Activated CD4-positive, alpha-beta T cell treated with anti-CD3 and anti-CD28 coated beads, Interleukin-2, amount 10 ng/mL, durations not matched to agents 24 days and 14 days (primary cell): ENCODE measurements around the gene PRR19. TPM values are rescaled to one million over a fixed set of nuclear protein-coding genes. Genes with fewer than 3 reads are reported as not detected.
A peak's percentile ranks its signal among the peaks of the same experiment; 100 is the strongest.

Experiments used
- DNase-seq: peaks from one replicate; pipeline ENCODE4 v3.0.0; 2022
- H3K27ac Mint-ChIP-seq: one replicate; pipeline ENCODE4 v1.8.0; 2022; ENCODE audit warnings: mild to moderate bottlenecking, mixed read lengths
- H3K27me3 Mint-ChIP-seq: one replicate; pipeline ENCODE4 v1.8.0; 2022; ENCODE audit warnings: mixed read lengths
- H3K36me3 Mint-ChIP-seq: one replicate; pipeline ENCODE4 v1.8.0; 2022; ENCODE audit warnings: low read depth, mild to moderate bottlenecking, mixed read lengths
- H3K4me1 Mint-ChIP-seq: one replicate; pipeline ENCODE4 v1.8.0; 2021; ENCODE audit warnings: mixed read lengths
- H3K4me3 Mint-ChIP-seq: one replicate; pipeline ENCODE4 v1.8.0; 2022; ENCODE audit warnings: mild to moderate bottlenecking, moderate library complexity, mixed read lengths
- H3K9me3 Mint-ChIP-seq: one replicate; pipeline ENCODE4 v1.8.0; 2021; ENCODE audit warnings: mixed read lengths
- intact Hi-C: fragments of 100-400 bp; cut with micrococcal nuclease; formaldehyde crosslinking; loops from one replicate; pipeline ENCODE4 v1.15.1; 2023
- total RNA-seq: library from RNA; stranded (reverse); gene quantifications from 2 replicates; pipeline ENCODE4 v1.2.3, GENCODE V29; 2022

PRR19 gene
- total RNA-seq, 1 donor from 2014 or later, result 1.6 TPM

DNA sequence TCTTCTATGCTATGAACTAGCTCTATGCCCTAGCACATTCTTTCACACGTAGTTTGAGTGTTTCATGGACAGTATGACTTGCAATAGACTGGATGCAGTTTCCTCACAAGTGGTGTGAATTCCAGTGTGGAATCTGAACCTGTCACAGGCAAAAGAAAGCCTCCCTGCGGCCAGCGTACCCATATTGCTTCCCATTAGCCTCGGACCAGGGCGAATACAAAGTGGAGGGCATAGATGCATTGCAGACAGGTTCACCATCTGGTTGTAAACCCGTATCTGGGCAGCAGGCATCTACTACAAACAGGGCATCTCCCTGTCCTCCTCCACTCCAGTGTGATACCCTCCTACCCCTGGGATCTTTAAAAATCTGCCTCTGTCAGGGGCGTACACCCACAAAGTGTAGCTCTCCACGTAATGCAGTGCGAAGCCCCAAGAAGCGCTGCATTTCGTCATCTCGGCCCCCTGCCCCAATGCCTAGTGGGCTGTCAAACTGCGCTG, 34.2 kb upstream of the PRR19 start:
- no peak overlapping the region for H3K4me3 Mint-ChIP-seq
- H3K27me3 Mint-ChIP-seq, result no peaks in the 10 kb centered on the region
- intact Hi-C loops, result loop anchor here (1.0 kb wide), 3 partner anchors 12 to 50 kb away; partner anchors contain the start of genes DEDD2, ERF and GSK3A
- peaks cover 5% of the 10 kb centered on the region for H3K36me3 Mint-ChIP-seq
- no peaks in the 10 kb centered on the region for H3K9me3 Mint-ChIP-seq
- no peak for DNase-seq
- no peak overlapping the region for H3K27ac Mint-ChIP-seq
- peaks cover 30% of the 10 kb centered on the region for H3K4me1 Mint-ChIP-seq

DNA sequence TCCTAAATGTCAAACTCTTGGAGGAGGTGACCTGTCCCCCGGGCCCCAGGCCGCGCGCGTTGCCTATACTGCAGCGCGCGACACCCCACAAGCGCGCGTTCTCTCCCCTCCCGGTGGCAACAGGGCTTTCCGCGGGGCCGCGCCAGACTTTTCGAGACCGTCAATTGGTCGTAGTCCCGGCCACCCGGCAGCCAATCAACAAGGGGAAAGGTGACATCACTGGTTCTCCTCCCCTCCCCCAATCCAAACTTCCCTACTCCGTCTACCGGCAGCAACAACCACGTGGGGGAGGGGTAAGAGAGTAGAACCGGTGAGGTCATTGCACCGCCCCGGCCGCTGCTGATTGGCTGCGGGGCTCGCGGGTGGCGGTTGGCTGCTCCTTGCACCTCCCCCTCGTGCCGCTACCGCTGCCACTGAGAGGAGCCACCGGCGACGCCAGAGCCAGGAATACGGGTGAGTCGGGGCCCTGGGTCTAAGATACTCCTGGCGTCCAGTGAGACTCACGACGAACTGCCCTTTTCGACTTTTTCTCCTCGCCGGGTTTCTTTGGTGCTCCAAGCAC, 33.7 kb upstream of the PRR19 start:
- H3K4me1 Mint-ChIP-seq, result peaks cover 30% of the 10 kb centered on the region
- H3K4me3 Mint-ChIP-seq, result no peak overlapping the region
- H3K27me3 Mint-ChIP-seq, result no peaks in the 10 kb centered on the region

DNA sequence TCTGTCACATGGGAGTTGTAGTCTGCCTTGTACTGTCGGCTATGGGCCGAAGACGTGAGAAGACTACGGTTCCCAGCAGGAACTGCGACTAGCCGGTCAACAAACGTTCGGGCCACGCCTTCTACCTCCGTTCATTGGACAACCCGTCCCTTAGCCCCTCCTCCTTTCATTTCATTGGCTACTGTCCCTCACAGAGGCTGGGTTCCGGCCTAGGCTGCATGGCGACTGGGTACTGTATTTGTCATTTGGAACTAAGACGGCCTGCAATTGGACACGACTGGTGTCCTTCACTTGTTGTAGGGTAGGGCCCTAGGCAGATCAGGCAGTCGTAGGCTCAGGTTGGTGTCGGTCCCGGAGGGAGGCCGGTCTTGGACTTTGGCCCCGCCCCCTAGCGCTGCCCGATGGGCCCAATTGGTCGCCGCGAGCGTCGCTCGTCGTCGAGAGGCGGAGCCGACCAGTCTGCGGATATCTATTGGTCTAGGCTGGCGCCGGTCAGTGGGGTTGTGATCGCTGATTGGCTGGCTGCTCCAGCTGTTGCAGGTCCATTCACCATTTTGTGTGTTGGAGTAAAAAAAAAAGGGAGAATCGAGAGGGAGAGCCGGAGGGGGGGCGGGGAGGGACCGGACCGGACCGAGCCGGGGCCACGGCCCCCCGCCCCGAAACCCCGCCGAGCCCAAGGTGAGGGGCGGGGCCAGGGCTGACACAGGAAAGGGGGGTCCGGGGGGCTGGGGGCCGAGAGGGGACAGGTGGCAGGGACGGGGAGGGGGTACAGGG, 33.0 kb upstream of the PRR19 start, which contains the start of gene CIC:
CIC (plus strand) TSS at position 549 of the 774 bp plus-strand sequence. CDS start 2,532 bp downstream, outside the sequence.
- peak; percentile 100 for DNase-seq
- Mint-ChIP-seq H3K36me3 (peaks cover 13% of the 10 kb centered on the region), H3K4me1 (peaks cover 30% of the 10 kb centered on the region), H3K9me3 (no peaks in the 10 kb centered on the region), H3K27me3 (no peaks in the 10 kb centered on the region), H3K27ac (peak within 1 kb of the TSS; percentile 99), H3K4me3 (no peak within 1 kb of the TSS)
- intact Hi-C loops, result loop anchor here (1.0 kb wide), 3 partner anchors 14 to 52 kb away; partner anchors contain the start of genes DEDD2, ERF and GSK3A

More for the DNA sequence above, 33.7 kb upstream of the PRR19 start:
- intact Hi-C loops, result loop anchor here (1.0 kb wide), 3 partner anchors 13 to 51 kb away; partner anchors contain the start of genes DEDD2, ERF and GSK3A
- Mint-ChIP-seq H3K27ac (no peak overlapping the region), H3K36me3 (peaks cover 6% of the 10 kb centered on the region), H3K9me3 (no peaks in the 10 kb centered on the region)
- peak; percentile 100 for DNase-seq

DNA sequence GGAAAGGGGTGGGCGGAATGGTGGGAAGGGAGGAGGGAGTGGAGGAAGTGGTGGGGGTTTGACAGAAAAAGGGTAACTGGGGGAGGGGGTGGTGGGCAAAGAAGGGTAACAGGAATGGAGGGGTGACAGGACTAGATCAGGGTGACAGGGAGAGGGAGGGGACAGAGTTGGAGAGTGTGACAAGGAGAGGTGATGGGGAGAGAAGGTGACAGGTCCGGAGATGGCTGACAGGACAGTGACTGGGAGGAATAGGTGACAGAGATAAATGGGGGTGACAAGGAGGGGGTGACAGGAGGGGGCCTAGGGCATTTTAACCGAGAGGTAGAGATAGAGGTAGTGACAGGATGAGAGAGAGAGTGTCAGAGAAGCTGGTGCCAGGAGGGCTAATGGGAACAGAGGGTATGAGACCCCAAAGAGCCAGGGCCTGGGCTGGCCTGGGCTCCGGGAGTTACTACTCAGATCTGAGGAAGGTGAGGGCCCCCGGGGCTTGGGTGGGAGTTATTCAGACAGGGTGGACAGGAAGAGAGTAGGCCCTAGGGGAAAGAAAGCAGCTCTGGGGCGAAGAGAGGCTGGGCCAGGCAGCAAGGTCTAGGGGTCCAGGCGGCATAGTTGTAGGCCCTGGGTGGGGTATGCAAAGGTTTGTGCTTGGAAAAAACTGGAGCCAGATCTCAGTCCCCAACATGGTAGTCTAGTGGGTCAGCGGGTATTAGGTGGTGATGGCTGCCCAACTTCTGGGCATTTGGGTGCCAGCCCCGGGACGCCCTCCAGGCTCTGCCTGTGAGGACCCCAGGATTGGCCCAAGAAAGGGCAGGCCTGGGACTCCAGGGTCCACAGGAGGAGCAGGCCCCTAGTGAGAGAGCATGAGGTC, 32.2 kb upstream of the PRR19 start:
- Mint-ChIP-seq H3K4me1 (peaks cover 32% of the 10 kb centered on the region), H3K27me3 (no peaks in the 10 kb centered on the region), H3K36me3 (peaks cover 19% of the 10 kb centered on the region), H3K27ac (peak overlapping the region; percentile 99), H3K9me3 (no peaks in the 10 kb centered on the region), H3K4me3 (no peak overlapping the region)
- DNase-seq, result peak; percentile 74
- intact Hi-C loops, result loop anchor here (1.0 kb wide), 1 partner anchor 11 kb away; no protein-coding TSS in a partner anchor

DNA sequence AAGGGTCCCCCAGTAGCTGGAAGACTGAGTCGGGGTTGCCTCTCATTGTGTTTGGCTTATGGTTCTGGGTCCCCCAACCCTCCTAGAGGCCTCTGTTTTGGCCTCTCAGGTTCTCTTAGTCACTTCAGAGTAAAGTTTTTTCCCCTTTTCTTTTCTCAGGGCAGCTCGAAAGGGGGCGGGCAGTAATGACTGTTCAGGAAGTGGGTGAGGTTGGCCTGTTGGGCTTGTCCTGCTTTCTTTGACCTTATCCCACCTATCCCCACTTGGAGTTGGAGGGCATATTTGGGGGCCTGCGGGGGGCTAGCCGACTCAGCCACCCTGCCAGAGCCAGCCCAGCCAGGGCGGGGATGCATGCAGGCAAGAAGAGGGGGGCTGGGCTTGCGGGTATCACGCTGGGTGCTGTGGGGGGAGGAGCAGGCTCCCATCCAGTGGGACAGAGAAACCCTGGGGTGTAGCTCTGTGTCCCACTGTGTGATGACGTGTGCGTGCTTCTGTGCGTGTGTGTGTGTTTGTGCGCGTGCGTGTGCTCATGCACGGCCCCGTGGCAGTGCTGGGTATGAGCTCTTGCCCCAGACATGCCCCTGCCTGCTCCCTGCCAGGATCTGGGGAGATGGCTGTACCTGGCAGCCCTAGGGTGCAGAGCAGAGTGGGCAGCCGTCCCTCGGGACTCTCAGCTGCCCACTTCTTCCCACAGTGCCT, 31.4 kb upstream of the PRR19 start:
- Mint-ChIP-seq H3K4me3 (no peak overlapping the region), H3K4me1 (peaks cover 39% of the 10 kb centered on the region), H3K36me3 (peaks cover 25% of the 10 kb centered on the region), H3K9me3 (no peaks in the 10 kb centered on the region), H3K27me3 (no peaks in the 10 kb centered on the region), H3K27ac (peak overlapping the region; percentile 99)
- intact Hi-C loops, result loop anchor here (1.0 kb wide), 1 partner anchor 10 kb away; no protein-coding TSS in a partner anchor
- peak; percentile 90 for DNase-seq

DNA sequence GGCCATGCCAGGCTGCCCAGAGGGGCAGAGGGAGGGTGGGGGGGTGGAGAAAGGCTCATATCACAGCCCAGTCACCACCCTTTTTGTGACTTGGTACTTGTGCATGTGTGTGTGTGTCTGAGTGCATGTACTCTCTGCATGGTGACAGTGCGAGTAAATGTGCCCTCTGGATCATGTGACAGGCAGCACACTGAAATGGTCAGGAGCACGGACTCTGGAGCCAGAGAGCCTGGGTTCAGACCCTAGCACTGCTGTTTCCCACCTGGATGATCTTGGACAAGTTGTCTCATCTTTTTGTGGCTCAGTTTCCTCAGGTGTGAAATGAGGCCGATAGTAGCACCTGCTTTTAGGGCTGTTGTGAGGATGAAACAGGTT, 30.9 kb upstream of the PRR19 start:
- intact Hi-C loops, result no loop called here
- Mint-ChIP-seq H3K4me1 (peaks cover 43% of the 10 kb centered on the region), H3K27ac (peak overlapping the region; percentile 99), H3K9me3 (no peaks in the 10 kb centered on the region), H3K4me3 (no peak overlapping the region), H3K27me3 (no peaks in the 10 kb centered on the region), H3K36me3 (peaks cover 27% of the 10 kb centered on the region)
- no peak for DNase-seq

DNA sequence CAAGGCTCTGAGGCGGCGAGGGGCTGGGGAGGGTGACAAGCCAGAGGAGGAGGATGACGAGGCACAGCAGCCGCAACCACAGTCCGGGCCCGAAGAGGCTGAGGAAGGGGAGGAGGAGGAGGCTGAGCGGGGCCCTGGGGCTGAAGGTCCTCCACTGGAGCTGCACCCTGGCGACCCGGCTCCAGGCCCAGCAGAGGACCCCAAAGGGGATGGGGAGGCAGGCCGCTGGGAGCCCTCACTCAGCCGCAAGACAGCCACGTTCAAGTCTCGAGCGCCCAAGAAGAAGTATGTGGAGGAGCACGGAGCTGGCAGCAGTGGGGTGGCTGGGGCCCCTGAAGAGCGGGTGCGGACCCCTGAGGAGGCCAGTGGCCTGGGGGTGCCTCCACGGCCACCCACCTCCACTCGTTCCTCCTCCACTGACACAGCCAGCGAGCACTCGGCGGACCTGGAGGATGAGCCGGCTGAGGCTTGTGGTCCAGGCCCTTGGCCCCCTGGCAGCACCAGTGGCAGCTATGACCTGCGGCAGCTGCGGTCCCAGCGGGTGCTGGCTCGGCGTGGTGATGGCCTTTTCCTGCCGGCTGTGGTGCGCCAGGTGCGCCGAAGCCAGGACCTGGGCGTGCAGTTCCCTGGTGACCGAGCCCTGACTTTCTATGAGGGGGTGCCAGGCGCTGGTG, 29.9 kb upstream of the PRR19 start:
- no peak for DNase-seq
- Mint-ChIP-seq H3K27me3 (no peaks in the 10 kb centered on the region), H3K4me1 (peaks cover 50% of the 10 kb centered on the region), H3K9me3 (no peaks in the 10 kb centered on the region), H3K27ac (peak overlapping the region; percentile 99), H3K4me3 (no peak overlapping the region), H3K36me3 (peaks cover 31% of the 10 kb centered on the region)
- intact Hi-C loops, result no loop called here

DNA sequence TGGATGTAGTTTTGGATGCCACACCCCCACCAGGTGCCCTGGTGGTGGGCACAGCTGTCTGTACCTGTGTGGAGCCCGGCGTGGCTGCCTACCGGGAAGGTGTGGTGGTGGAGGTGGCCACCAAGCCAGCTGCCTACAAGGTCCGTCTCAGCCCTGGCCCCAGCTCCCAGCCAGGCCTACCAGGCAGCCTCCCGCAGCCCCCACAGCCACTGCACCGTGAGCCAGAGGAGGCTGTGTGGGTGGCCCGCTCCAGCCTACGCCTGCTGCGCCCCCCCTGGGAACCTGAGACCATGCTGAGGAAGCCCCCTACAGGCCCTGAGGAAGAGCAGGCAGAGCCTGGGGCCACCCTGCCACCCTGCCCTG, 29.4 kb upstream of the PRR19 start:
- Mint-ChIP-seq H3K4me1 (peaks cover 49% of the 10 kb centered on the region), H3K36me3 (peaks cover 33% of the 10 kb centered on the region), H3K27me3 (no peaks in the 10 kb centered on the region), H3K4me3 (no peak overlapping the region), H3K27ac (no peak overlapping the region), H3K9me3 (no peaks in the 10 kb centered on the region)
- intact Hi-C loops, result no loop called here
- no peak for DNase-seq

DNA sequence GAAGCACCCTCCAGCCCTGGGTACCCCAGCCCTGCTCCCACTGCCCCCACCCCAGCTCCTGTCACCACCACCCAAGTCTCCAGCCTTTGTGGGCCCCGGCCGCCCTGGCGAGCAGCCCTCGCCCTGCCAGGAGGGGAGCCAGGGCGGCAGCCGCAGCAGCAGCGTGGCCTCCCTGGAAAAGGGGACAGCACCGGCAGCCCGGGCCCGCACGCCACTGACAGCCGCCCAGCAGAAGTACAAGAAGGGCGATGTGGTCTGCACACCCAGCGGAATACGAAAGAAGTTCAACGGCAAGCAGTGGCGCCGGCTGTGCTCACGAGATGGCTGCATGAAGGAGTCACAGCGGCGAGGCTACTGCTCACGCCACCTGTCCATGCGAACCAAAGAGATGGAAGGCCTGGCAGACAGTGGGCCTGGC, 28.9 kb upstream of the PRR19 start:
- Mint-ChIP-seq H3K27ac (no peak overlapping the region), H3K27me3 (no peaks in the 10 kb centered on the region), H3K36me3 (peaks cover 33% of the 10 kb centered on the region), H3K4me3 (no peak overlapping the region), H3K9me3 (no peaks in the 10 kb centered on the region), H3K4me1 (peaks cover 44% of the 10 kb centered on the region)
- intact Hi-C loops, result no loop called here
- DNase-seq, result no peak

DNA sequence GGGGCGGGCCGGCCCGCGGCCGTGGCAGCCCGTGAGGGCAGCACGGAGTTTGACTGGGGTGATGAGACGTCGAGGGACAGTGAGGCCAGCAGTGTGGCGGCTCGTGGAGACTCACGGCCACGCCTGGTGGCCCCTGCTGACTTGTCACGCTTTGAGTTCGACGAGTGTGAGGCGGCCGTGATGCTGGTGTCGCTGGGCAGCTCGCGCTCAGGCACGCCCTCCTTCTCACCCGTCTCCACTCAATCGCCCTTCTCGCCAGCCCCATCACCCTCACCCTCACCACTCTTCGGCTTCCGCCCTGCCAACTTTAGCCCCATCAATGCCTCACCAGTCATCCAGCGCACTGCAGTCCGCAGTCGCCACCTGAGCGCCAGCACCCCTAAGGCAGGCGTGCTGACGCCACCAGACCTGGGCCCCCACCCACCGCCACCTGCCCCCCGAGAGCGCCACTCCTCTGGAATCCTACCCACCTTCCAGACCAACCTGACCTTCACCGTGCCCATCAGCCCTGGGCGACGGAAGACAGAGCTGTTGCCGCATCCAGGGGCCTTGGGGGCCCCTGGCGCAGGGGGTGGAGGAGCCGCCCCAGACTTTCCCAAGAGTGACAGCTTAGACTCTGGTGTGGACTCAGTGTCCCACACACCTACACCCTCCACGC, 28.4 kb upstream of the PRR19 start:
- no peak overlapping the region for H3K4me3 Mint-ChIP-seq
- H3K27me3 Mint-ChIP-seq, result no peaks in the 10 kb centered on the region
- DNase-seq, result no peak
- H3K27ac Mint-ChIP-seq, result peak overlapping the region; percentile 17
- peaks cover 33% of the 10 kb centered on the region for H3K36me3 Mint-ChIP-seq
- H3K9me3 Mint-ChIP-seq, result no peaks in the 10 kb centered on the region
- peaks cover 47% of the 10 kb centered on the region for H3K4me1 Mint-ChIP-seq
- intact Hi-C loops, result no loop called here

DNA sequence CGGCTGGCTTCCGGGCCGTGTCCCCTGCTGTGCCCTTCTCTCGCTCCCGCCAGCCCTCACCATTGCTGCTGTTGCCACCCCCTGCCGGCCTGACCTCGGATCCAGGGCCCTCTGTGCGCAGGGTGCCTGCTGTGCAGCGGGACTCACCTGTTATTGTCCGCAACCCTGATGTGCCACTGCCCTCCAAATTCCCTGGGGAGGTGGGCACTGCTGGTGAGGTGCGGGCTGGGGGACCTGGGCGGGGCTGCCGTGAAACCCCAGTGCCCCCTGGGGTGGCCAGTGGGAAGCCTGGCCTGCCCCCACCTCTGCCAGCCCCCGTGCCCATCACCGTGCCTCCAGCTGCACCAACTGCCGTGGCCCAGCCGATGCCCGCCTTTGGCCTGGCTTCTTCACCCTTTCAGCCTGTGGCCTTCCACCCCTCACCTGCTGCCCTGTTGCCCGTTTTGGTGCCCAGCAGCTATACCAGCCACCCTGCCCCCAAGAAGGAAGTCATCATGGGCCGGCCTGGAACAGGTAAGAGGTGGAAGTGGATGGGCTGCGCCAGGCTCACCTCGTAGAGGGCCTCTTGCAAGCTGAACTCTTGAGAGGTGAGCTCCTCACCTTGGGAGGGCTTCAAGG, 27.8 kb upstream of the PRR19 start:
- H3K4me1 Mint-ChIP-seq, result peaks cover 53% of the 10 kb centered on the region
- peaks cover 35% of the 10 kb centered on the region for H3K36me3 Mint-ChIP-seq
- no peaks in the 10 kb centered on the region for H3K27me3 Mint-ChIP-seq
- no peak overlapping the region for H3K4me3 Mint-ChIP-seq
- H3K27ac Mint-ChIP-seq, result peak overlapping the region; percentile 17
- DNase-seq, result no peak
- H3K9me3 Mint-ChIP-seq, result no peaks in the 10 kb centered on the region
- intact Hi-C loops, result no loop called here

DNA sequence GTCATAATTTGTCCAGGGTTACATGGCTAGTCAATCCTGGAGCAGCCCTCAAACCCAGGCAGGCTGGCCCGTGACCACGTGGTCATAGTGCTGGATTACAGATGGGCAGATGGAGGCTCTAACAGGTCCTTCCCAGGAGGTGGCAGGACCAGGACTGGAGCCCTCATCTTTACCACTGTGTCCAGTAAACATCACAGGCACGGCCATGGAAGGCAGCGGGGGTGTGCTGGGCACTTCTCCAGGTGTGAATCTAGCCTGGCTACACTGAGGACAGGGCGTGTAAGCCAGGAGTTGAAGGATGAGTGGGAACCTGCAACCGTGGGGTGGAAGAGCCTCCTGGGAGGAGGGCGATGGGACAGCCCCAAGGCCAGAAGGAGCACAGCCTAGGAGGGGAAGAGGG, 26.8 kb upstream of the PRR19 start:
- peaks cover 52% of the 10 kb centered on the region for H3K4me1 Mint-ChIP-seq
- peak overlapping the region; percentile 67 for H3K4me3 Mint-ChIP-seq
- peak overlapping the region; percentile 76 for H3K27ac Mint-ChIP-seq
- no peaks in the 10 kb centered on the region for H3K27me3 Mint-ChIP-seq
- H3K36me3 Mint-ChIP-seq, result peaks cover 32% of the 10 kb centered on the region
- intact Hi-C loops, result no loop called here
- DNase-seq, result no peak
- H3K9me3 Mint-ChIP-seq, result no peaks in the 10 kb centered on the region
